PFSK-1 (cell line): ENCODE results near the gene PDE3B.

Experiments
- POLR2AphosphoS5 ChIP-seq: IDR thresholded peaks from 2 replicates; pipeline ENCODE4 v1.6.1; 2012; ENCODE audit warnings: low read depth, mild to moderate bottlenecking, control low read depth, low read length, moderate library complexity
- SIN3A ChIP-seq: IDR thresholded peaks from 2 replicates; pipeline ENCODE4 v1.6.1; 2012; ENCODE audit warnings: mild to moderate bottlenecking, low read length, moderate library complexity, borderline replicate concordance; ENCODE audit not compliant: insufficient read depth

GRCh38 chr11:14669499-14669898 lies 25.9 kb downstream of the PDE3B start:
- TF ChIP-seq POLR2AphosphoS5: no peak
- no peak for TF ChIP-seq SIN3A
